NCI-H524 (cell line): ENCODE results near the gene DBNDD1.
"Not testable (repeated sequence)": the region's sequence is repeated elsewhere in the genome, so short reads cannot be mapped to it uniquely, and the experiment has no call there.

Experiments
- DNase-seq, 2 experiments: peaks; one replicate each; lab custom pipeline; 2025; lab: John Stamatoyannopoulos, UW

DBNDD1 gene

GRCh38 chr16:90011508-90011819 is 7.8 kb downstream of the DBNDD1 start:
- DNase-seq = no peak

- DNase-seq = no peak
These were observed 8.4 kb downstream of the DBNDD1 start for GRCh38 chr16:90010676-90011507.

- no peak for DNase-seq
These were observed 9.9 kb downstream of the DBNDD1 start for GRCh38 chr16:90009172-90009899.

- DNase-seq = no peak
These were observed 10.5 kb downstream of the DBNDD1 start for GRCh38 chr16:90008708-90009145.

- DNase-seq = not testable (repeated sequence)
These were observed 11.5 kb downstream of the DBNDD1 start for GRCh38 chr16:90007635-90008234.

- no peak for DNase-seq
These were observed 12.2 kb downstream of the DBNDD1 start for GRCh38 chr16:90007015-90007414.

- no peak for DNase-seq
These were observed 13.1 kb downstream of the DBNDD1 start for GRCh38 chr16:90005956-90006663.

DNA sequence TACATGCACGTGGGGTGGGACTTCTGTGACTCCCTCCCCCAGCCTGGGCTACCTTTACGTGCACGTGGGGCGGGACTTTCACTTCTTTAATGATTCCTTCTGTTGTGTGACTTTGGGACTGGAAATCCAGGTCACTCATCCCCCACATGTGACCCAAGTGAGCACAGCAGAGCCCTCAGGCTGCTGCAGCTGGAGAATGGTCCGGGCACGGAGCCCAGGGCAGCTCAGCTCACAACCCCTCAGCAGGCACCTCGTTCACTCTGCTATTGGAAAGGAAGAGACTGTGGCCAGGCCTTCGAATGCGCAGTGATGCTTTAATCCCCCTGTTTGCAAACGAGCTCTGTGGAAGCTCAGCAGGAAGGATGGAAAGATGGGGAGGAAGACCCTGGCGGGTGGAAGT is 14.7 kb downstream of the DBNDD1 start:
- DNase-seq = no peak

- no peak for DNase-seq
These were observed 16.5 kb downstream of the DBNDD1 start for GRCh38 chr16:90002759-90003158.

DNA sequence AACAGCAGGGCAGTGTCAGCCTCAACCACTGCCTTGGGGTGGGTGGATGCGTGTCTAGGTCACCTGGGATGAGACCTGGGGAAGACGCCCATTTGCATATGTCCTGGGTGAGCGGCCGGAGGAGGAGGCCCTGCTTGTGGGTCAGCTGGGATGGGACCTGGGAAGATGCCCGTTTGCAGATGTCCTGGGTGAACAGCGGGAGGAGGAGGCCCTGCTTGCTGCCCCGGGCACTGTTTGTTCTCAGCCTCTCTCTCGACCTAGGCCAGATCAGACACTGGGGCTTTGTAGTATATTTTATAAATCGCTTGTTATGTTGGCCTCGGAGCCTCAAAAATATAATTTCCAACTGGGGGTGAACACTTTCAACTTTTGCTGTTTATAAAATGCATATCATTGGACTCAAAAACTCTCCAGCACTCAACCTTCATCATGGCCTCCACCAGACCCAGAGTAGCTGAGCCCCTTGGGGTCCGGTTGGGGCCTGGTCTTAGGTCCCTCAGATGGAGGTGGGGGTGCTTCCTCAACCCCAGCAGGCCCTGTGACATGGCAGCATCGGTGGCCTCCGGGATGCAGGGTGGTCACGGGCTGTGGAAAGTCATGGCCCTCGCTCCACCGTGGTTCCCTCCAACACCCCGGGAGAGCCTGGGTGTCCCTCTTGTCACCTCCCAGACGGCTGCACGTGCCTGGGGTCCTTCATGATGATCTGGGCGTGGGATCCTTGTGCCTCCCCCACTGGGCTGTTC is 17.3 kb downstream of the DBNDD1 start:
- DNase-seq = no peak

- no peak for DNase-seq
These were observed 18.4 kb downstream of the DBNDD1 start for GRCh38 chr16:90000733-90001427.

- DNase-seq = no peak
These were observed 19.3 kb downstream of the DBNDD1 start for GRCh38 chr16:89999831-90000574.

DNA sequence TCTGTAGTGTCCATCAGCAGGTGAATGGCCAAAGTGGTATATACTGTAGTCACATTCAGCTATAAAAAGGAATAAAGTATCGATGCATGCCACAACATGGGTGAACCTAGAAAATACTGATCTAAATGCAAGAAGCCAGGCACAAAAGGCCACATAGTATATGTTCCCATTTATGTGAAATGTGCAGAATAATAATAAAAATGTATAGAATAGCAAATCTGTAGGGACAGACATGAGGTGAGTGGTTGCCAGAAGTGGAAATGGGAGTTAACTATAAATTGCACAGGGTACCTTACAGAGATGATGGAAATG is 23.1 kb downstream of the DBNDD1 start:
- no peak for DNase-seq

GRCh38 chr16:89995475-89996177 is 23.6 kb downstream of the DBNDD1 start:
- not testable (repeated sequence) for DNase-seq

DNA sequence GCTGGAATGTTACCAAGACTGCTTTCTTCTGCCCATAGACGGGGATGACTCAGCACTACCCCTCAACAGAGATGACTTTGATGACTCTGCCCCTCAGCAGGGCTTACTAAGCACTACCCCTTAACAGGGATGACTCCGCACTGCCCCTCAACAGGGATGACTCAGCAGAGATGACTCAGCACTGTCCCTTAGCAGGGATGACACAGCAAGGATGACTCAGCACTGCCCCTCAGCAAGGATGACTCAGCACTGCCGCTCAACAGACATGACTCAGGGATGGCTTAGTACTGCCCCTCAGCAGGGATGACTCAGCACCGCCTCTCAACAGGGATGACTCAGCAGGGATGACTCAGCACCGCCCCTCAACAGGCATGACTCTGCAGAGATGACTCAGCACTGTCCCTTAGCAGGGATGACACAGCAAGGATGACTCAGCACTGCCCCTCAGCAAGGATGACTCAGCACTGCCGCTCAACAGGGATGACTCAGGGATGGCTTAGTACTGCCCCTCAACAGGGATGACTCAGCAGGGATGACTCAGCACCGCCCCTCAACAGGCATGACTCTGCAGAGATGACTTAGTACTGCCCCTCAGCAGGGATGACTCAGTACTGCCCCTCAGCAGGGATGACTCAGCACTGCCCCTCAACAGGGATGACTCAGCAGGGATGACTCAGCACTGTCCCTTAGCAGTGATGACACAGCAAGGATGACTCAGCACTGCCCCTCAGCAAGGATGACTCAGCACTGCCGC is 24.4 kb downstream of the DBNDD1 start:
- DNase-seq = not testable (repeated sequence)

DNA sequence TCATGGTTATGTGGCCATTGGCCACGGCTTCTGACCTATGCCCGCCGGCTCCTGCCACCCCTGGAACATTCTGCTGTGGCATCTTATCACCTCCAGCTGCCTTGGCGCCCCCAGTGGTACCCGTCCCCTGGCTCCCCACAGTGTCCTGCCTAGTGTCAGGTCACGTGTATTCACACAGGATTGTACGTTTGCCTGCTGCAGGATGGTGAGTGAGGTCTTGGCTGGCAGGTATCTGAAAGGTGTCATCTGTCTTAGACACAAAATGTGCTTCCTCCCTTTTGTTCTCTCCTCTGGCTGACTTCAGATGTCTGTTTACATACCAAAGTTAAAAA is 24.9 kb downstream of the DBNDD1 start:
- DNase-seq = no peak

DNA sequence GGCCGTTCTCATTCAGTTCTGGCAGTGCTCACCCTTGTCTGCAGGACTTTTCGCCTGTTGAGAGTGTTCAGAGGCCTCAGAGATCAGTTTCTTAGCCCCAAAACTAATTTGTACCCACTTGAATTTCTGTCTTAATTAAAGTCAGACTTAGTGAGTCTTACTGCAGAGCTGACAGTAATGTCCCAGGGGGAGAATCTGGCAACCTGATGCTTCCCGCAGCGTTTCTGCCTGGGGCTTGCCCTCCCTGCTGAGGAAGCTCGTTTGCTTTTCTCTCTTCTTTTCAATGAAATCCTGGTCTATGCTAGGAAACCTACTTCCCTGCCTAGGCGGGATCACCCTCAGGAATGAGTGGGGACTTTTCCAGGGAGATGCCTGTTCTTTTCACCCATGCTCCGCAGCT is 25.3 kb downstream of the DBNDD1 start:
- DNase-seq = no peak

GRCh38 chr16:89993377-89993776 is 25.9 kb downstream of the DBNDD1 start:
- DNase-seq = no peak

GRCh38 chr16:89990799-89991198 is 28.5 kb downstream of the DBNDD1 start:
- DNase-seq = no peak
